Stimulated activated naive CD8-positive, alpha-beta T cell treated with anti-CD3 and anti-CD28 coated beads, Interleukin-15, Interleukin-2, amounts not matched to agents 100 ng/mL and 50 ng/mL, for 24 hours (primary cell): ENCODE data around the gene RHBDL1.
A peak's percentile ranks its signal among the peaks of the same experiment; 100 is the strongest.

Experiments
- H3K27ac Mint-ChIP-seq: one replicate; pipeline ENCODE4 v1.8.0; 2021; ENCODE audit warnings: mild to moderate bottlenecking, mixed read lengths
- H3K27me3 Mint-ChIP-seq: one replicate; pipeline ENCODE4 v1.8.0; 2021; ENCODE audit warnings: mixed read lengths
- H3K36me3 Mint-ChIP-seq: one replicate; pipeline ENCODE4 v1.8.0; 2021; ENCODE audit warnings: low read depth, mixed read lengths
- H3K4me1 Mint-ChIP-seq: one replicate; pipeline ENCODE4 v1.8.0; 2021; ENCODE audit warnings: low read depth, mixed read lengths
- H3K4me3 Mint-ChIP-seq: one replicate; pipeline ENCODE4 v1.8.0; 2021; ENCODE audit warnings: mild to moderate bottlenecking, mixed read lengths
- H3K9me3 Mint-ChIP-seq: one replicate; pipeline ENCODE4 v1.8.0; 2021; ENCODE audit warnings: mixed read lengths

Gene RHBDL1

GRCh38 chr16:633336-634050 lies 42.0 kb upstream of the RHBDL1 start:
- Mint-ChIP-seq H3K4me1 (peaks cover 10% of the 10 kb centered on the region), H3K27ac (no peak overlapping the region), H3K27me3 (no peaks in the 10 kb centered on the region), H3K36me3 (peaks cover 3% of the 10 kb centered on the region), H3K9me3 (no peaks in the 10 kb centered on the region), H3K4me3 (no peak overlapping the region)

DNA sequence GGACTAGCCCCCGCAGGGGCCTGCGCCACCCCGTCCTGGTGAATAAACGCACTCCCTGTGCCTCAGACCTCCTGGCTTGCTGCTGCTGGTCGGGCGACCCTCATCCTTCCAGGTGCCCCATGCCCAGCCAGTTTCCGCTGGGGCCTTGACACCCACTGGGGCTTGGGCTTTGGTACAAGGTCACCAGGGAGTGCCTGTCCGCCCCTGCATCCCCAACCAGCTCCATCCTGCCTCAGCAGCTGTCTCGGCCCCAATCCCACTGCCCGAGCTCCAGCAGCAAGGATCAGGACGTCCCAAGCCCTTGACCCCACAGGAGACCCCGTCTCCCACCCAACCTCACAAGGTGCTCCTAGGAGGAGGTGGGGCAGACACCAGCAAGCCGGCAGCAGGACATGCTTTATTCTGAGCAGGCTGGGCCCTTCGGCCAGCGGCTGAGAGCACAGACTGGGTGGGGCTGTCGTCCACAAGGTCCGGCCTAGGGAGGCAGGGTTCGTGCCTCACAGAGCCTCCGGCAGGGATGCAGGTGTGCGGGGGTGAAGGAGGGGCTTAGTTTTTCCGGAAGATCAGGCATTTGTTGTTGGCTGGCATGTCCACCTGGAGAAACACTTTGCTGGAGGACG lies 41.3 kb upstream of the RHBDL1 start:
- H3K36me3 Mint-ChIP-seq, result peaks cover 3% of the 10 kb centered on the region
- no peaks in the 10 kb centered on the region for H3K27me3 Mint-ChIP-seq
- no peaks in the 10 kb centered on the region for H3K9me3 Mint-ChIP-seq
- peaks cover 10% of the 10 kb centered on the region for H3K4me1 Mint-ChIP-seq
- H3K27ac Mint-ChIP-seq, result no peak overlapping the region
- H3K4me3 Mint-ChIP-seq, result peak overlapping the region; percentile 58

GRCh38 chr16:634996-635395 lies 40.5 kb upstream of the RHBDL1 start:
- Mint-ChIP-seq H3K4me3 (peak overlapping the region; percentile 70), H3K4me1 (peaks cover 13% of the 10 kb centered on the region), H3K9me3 (no peaks in the 10 kb centered on the region), H3K27ac (peak overlapping the region; percentile 74), H3K36me3 (peaks cover 3% of the 10 kb centered on the region), H3K27me3 (no peaks in the 10 kb centered on the region)

DNA sequence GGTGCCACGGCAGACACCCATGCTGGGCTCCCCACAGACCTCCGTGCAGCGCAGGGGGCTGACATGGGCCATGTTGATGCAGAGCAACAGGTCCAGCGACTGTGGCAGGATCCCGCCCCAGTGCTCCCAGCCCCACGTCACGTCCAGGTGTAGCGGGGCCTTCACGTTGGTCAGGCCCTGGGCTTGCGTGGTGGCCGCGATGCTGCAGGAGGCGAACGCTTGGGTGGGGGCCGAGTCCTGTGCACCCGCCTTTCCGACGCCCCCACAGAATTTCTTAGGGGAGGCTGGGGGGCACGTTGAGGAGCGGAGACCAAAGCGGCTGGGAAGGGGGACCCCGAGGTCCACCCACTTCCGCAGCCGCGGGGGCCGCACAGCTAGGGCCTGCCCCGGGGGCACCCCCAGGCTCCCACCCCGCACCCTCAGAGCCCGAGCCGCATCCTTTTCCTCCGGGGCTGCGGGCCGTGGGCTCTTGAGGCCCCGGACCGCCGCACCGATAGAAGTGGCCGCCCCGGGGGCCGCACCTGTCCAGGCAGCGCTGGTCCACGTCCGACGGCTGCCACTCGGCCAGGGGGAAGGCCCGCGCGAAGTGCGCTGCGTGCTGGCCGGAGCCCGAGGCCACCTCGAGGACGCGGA lies 39.8 kb upstream of the RHBDL1 start:
- Mint-ChIP-seq H3K4me3 (peak overlapping the region; percentile 89), H3K9me3 (no peaks in the 10 kb centered on the region), H3K4me1 (peaks cover 13% of the 10 kb centered on the region), H3K27ac (no peak overlapping the region), H3K27me3 (no peaks in the 10 kb centered on the region), H3K36me3 (peaks cover 3% of the 10 kb centered on the region)

GRCh38 chr16:636206-637080 lies 39.0 kb upstream of the RHBDL1 start, which contains the start of gene METTL26:
TSS of gene METTL26 (minus strand) at chr16:636305. CDS start at chr16:636290, 15 bp downstream.
- Mint-ChIP-seq H3K4me3 (peak within 1 kb of the TSS; percentile 89), H3K27me3 (no peaks in the 10 kb centered on the region), H3K9me3 (no peaks in the 10 kb centered on the region), H3K27ac (peak within 1 kb of the TSS; percentile 95), H3K4me1 (peaks cover 13% of the 10 kb centered on the region), H3K36me3 (peaks cover 3% of the 10 kb centered on the region)

GRCh38 chr16:637081-638018 lies 38.1 kb upstream of the RHBDL1 start:
- Mint-ChIP-seq H3K9me3 (no peaks in the 10 kb centered on the region), H3K4me3 (peak overlapping the region; percentile 89), H3K36me3 (peaks cover 3% of the 10 kb centered on the region), H3K27me3 (no peaks in the 10 kb centered on the region), H3K4me1 (peaks cover 13% of the 10 kb centered on the region), H3K27ac (no peak overlapping the region)

DNA sequence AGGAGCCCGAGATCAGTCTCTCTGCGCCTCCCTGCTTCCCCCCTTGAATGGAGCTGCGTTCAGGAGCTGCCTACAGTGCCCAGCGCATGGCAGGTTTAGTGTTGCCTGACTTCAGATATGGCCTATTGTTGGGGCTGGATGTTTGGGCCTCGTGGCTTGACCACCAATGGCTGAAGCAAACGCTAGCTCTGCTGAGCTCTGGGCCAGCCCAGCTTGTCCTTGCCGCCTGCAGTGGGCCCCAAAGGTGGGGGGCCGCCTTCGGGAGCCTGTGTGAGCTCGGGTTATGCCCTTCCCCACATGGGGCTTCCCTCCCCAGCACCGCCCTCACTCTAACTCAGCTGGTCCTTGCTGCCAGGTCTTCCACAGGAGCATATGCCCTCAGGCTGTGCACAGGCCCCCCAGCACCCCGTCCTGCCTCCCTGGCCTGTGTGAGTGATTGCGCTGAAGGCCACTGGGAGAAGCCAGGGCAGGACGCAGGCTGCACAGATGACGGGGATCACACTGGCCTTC lies 37.4 kb upstream of the RHBDL1 start:
- peaks cover 16% of the 10 kb centered on the region for H3K4me1 Mint-ChIP-seq
- H3K4me3 Mint-ChIP-seq, result no peak overlapping the region
- no peaks in the 10 kb centered on the region for H3K27me3 Mint-ChIP-seq
- no peak overlapping the region for H3K27ac Mint-ChIP-seq
- peaks cover 3% of the 10 kb centered on the region for H3K36me3 Mint-ChIP-seq
- H3K9me3 Mint-ChIP-seq, result no peaks in the 10 kb centered on the region

DNA sequence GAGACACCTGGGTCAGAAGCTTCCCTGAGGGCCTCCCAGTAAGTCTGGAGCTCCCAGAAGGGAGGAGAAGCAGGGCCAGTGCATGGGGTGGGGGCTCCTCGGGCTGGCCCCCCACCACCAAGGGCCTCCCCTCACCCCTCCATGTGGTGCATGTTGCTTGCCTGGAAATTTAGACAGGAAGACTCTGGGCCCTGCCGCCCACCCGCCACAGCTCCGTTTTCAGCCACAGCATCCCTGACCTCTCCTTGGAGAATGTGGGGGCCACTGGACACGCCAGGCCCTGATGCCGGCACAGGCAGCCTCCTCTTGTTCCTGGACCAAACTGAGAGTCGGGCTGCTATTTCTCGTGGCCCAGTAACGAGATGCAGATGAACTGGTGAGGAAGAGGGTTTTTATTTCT lies 36.6 kb upstream of the RHBDL1 start:
- no peaks in the 10 kb centered on the region for H3K27me3 Mint-ChIP-seq
- H3K4me1 Mint-ChIP-seq, result peaks cover 20% of the 10 kb centered on the region
- H3K9me3 Mint-ChIP-seq, result no peaks in the 10 kb centered on the region
- H3K4me3 Mint-ChIP-seq, result no peak overlapping the region
- H3K36me3 Mint-ChIP-seq, result peaks cover 3% of the 10 kb centered on the region
- no peak overlapping the region for H3K27ac Mint-ChIP-seq

- Mint-ChIP-seq H3K4me1 (peaks cover 25% of the 10 kb centered on the region), H3K9me3 (no peaks in the 10 kb centered on the region), H3K27ac (no peak overlapping the region), H3K4me3 (no peak overlapping the region), H3K27me3 (no peaks in the 10 kb centered on the region), H3K36me3 (peaks cover 13% of the 10 kb centered on the region)
Measured at GRCh38 chr16:640614-641013, 34.9 kb upstream of the RHBDL1 start.

- peak within 1 kb of the TSS; percentile 49 for H3K27ac Mint-ChIP-seq
Measured at GRCh38 chr16:641326-642188, 33.9 kb upstream of the RHBDL1 start, which contains the start of gene MCRIP2. TSS of gene MCRIP2 (plus strand) at chr16:641828. CDS start at chr16:641992, 164 bp downstream.

GRCh38 chr16:642189-643049 lies 33.1 kb upstream of the RHBDL1 start:
- Mint-ChIP-seq H3K4me3 (peak overlapping the region; percentile 82), H3K36me3 (peaks cover 10% of the 10 kb centered on the region), H3K9me3 (no peaks in the 10 kb centered on the region), H3K27me3 (no peaks in the 10 kb centered on the region), H3K4me1 (peaks cover 20% of the 10 kb centered on the region), H3K27ac (peak overlapping the region; percentile 49)

More at GRCh38 chr16:641326-642188, 33.9 kb upstream of the RHBDL1 start, which contains the start of gene MCRIP2:
- no peaks in the 10 kb centered on the region for H3K27me3 Mint-ChIP-seq
- peaks cover 12% of the 10 kb centered on the region for H3K36me3 Mint-ChIP-seq
- peaks cover 22% of the 10 kb centered on the region for H3K4me1 Mint-ChIP-seq
- H3K9me3 Mint-ChIP-seq, result no peaks in the 10 kb centered on the region
- H3K4me3 Mint-ChIP-seq, result peak within 1 kb of the TSS; percentile 82

DNA sequence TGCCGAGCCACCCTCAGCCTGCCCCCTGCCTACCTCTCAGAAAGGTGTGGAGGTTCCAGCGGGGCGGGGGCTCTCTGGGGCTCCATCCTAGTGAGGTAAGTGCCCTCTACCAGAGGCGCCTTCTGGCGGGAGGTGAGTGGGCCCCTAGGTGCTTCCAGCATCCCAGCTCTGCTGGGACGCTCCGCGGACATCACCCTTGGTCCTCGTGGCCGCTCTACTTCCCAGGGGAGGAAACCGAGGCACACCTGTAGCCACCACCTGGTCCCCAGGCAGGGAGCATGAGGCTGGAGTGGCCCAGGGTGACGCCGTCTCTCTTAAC lies 32.5 kb upstream of the RHBDL1 start:
- Mint-ChIP-seq H3K4me3 (peak overlapping the region; percentile 82), H3K36me3 (peaks cover 10% of the 10 kb centered on the region), H3K27me3 (no peaks in the 10 kb centered on the region), H3K4me1 (peaks cover 22% of the 10 kb centered on the region), H3K9me3 (no peaks in the 10 kb centered on the region), H3K27ac (no peak overlapping the region)
